CD4-positive, alpha-beta T cell (primary cell): ENCODE data around the gene GSTP1. TPM values are rescaled to one million over a fixed set of nuclear protein-coding genes. Genes with fewer than 3 reads are reported as not detected.
A peak's percentile ranks its signal among the peaks of the same experiment; 100 is the strongest.
"Not testable (repeated sequence)": the region's sequence is repeated elsewhere in the genome, so short reads cannot be mapped to it uniquely, and the experiment has no call there.

ENCODE experiments used
- ATAC-seq: fragments of 200-7000 bp; cut with Tn5 transposase; one replicate; pipeline ENCODE4 v1.10.0; 2022; ENCODE audit warnings: mild to moderate bottlenecking; ENCODE audit not compliant: poor library complexity
- CTCF ChIA-PET: fragments of 350-600 bp; sonication (Branson Sonifier 250); formaldehyde crosslinking; loops from one replicate; lab custom pipeline; 2021; ENCODE audit warnings: antibody characterized with exemption, inconsistent platforms; lab: Charles Lee
- POLR2A ChIA-PET: fragments of 350-600 bp; sonication (Branson Sonifier 250); formaldehyde crosslinking; loops from one replicate; lab custom pipeline; 2021; ENCODE audit warnings: antibody characterized with exemption, inconsistent platforms; lab: Charles Lee
- DNase-seq, 14 experiments: peaks; one replicate each; pipeline ENCODE4 v3.0.0-alpha.2; 2013 to 2020; ENCODE audit warnings: mixed read lengths in 2 of 14
- H3K27ac ChIP-seq, 2 donors: one replicate each; pipeline versions ENCODE4 v1.5.1 to v1.7.0; 2013; ENCODE audit warnings: low read length in 2 of 2, low read depth in 1 of 2, mild to moderate bottlenecking in 1 of 2
- H3K27me3 ChIP-seq, 2 experiments: 1 replicate in 1 of 2; 2 replicates in 1 of 2; pipeline versions ENCODE4 v1.6.1 to v1.7.0; 2013; ENCODE audit warnings: low read length in 2 of 2, control low read depth in 1 of 2, mild to moderate bottlenecking in 1 of 2, moderate library complexity in 1 of 2; ENCODE audit not compliant: insufficient read depth in 2 of 2, control insufficient read depth in 1 of 2
- H3K36me3 ChIP-seq: one replicate; pipeline ENCODE4 v1.6.1; 2013; ENCODE audit warnings: low read length, control low read depth; ENCODE audit not compliant: insufficient read depth
- H3K4me1 ChIP-seq: one replicate; pipeline ENCODE4 v1.6.1; 2013; ENCODE audit warnings: low read length, control low read depth; ENCODE audit not compliant: insufficient read depth
- H3K4me3 ChIP-seq: one replicate; pipeline ENCODE4 v1.5.1; 2013; ENCODE audit warnings: mild to moderate bottlenecking, low read length, moderate library complexity
- H3K9me3 ChIP-seq, 2 experiments: 1 replicate in 1 of 2; 2 replicates in 1 of 2; pipeline versions ENCODE4 v1.6.1 to v1.7.0; 2013; ENCODE audit warnings: low read length in 2 of 2, mild to moderate bottlenecking in 2 of 2, control low read depth in 1 of 2, moderate library complexity in 1 of 2; ENCODE audit not compliant: control insufficient read depth in 1 of 2, insufficient read depth in 1 of 2
- H3K27ac Mint-ChIP-seq: one replicate; pipeline ENCODE4 v1.8.0; 2020; ENCODE audit warnings: mixed read lengths
- H3K27me3 Mint-ChIP-seq: one replicate; pipeline ENCODE4 v1.8.0; 2021; ENCODE audit warnings: mixed read lengths
- H3K36me3 Mint-ChIP-seq: one replicate; pipeline ENCODE4 v1.8.0; 2021; ENCODE audit warnings: low read depth, mixed read lengths
- H3K4me1 Mint-ChIP-seq: one replicate; pipeline ENCODE4 v1.8.0; 2021; ENCODE audit warnings: low read depth, mixed read lengths
- H3K4me3 Mint-ChIP-seq: one replicate; pipeline ENCODE4 v1.8.0; 2020; ENCODE audit warnings: mild to moderate bottlenecking, mixed read lengths
- H3K9me3 Mint-ChIP-seq: one replicate; pipeline ENCODE4 v1.8.0; 2020; ENCODE audit warnings: mixed read lengths
- CTCF ChIP-seq: fragments of 200-600 bp; IDR thresholded peaks from one replicate; pipeline ENCODE4 v1.8.0; 2022; ENCODE audit warnings: antibody characterized with exemption, mild to moderate bottlenecking
- intact Hi-C, 2 experiments: fragments of 100-400 bp; cut with DNase I in 1 of 2; cut with micrococcal nuclease in 1 of 2; formaldehyde crosslinking; loops; one replicate each; pipeline versions ENCODE4 v1.15.1 to v1.9.0; 2023 to 2025; cut with DNase I, micrococcal nuclease
- total RNA-seq, 174 experiments: library from RNA in 2 of 174; stranded (reverse) in 2 of 174; gene quantifications; one replicate each; pipeline ENCODE4 v1.2.3 and lab custom pipeline; 2021 to 2026

GSTP1 gene
- total RNA-seq, 2 experiments from 2014 or later = 60.1 to 62.8 TPM

DNA sequence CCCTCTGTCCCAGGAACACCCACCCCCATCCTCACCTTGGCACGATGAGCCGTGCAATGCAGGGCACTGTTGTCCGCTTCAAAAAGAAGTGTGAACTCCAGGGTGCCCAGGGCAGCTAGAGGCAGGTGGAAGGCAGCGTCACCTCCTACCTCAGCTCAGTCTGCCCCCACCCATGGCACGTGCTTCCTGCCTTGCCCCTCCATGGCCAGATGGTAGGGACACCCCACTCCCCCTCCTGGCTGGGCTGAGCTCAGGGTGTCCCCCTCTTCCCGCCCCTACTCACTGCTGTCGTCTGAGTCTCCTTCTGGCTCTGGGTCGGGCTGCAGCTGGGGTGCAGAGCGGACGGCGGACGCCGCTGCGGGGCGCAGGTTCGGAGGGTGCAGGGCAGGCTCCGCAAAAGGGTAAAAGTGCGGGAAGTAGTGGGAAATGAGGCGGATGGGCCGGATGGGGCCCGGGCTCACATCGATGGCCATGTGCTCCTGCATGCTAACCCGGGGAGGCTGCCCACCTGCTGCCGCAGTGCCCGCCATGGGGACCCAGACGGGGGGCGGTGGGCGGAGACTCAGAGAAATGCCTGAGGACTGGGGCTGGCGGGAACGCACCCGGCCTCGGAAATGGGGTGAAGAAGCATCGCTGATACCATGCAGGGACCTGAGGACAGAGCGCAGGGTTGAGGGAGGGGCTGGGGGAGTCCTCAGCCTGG, 32.3 kb downstream of the GSTP1 start:
- Histone ChIP-seq H3K4me3 (peak overlapping the region; percentile 43), H3K27me3 (peaks cover 0 to 3% of the 10 kb centered on the region in 2 experiments), H3K36me3 (peaks cover 22% of the 10 kb centered on the region), H3K27ac (peak overlapping the region in 1 of 2 donors; percentile 44), H3K4me1 (peaks cover 37% of the 10 kb centered on the region), H3K9me3 (peaks cover 0 to 3% of the 10 kb centered on the region in 2 experiments)
- H3K36me3 Mint-ChIP-seq = peaks cover 19% of the 10 kb centered on the region
- H3K4me3 Mint-ChIP-seq = peak overlapping the region; percentile 30
- peak overlapping the region; percentile 96 for H3K27ac Mint-ChIP-seq
- no peaks in the 10 kb centered on the region for H3K9me3 Mint-ChIP-seq
- intact Hi-C loops = no loop called here
- ChIA-PET CTCF (interaction anchor here (1.0 to 4.2 kb wide), 2 partner anchors 13 to 14 kb away, joined by 3 to 38 read pairs; partner anchors contain the start of gene NUDT8), POLR2A (interaction anchor here (0.8 kb wide), 1 partner anchor 13 kb away, joined by 3 read pairs; the partner anchor contains the start of gene NUDT8)
- ATAC-seq = no peak
- H3K27me3 Mint-ChIP-seq = no peaks in the 10 kb centered on the region
- H3K4me1 Mint-ChIP-seq = peaks cover 28% of the 10 kb centered on the region
- DNase-seq = peak in 4 of 14 experiments; percentile 37 to 54 (median 45)
- TF ChIP-seq CTCF = no peak

- no peaks in the 10 kb centered on the region for H3K9me3 Mint-ChIP-seq
- DNase-seq (peak in 1 of 14 experiments; percentile 33), ATAC-seq (no peak)
- Histone ChIP-seq H3K4me3 (peak overlapping the region; percentile 43), H3K4me1 (peaks cover 37% of the 10 kb centered on the region), H3K36me3 (peaks cover 14% of the 10 kb centered on the region), H3K9me3 (peaks cover 0 to 3% of the 10 kb centered on the region in 2 experiments), H3K27me3 (peaks cover 0 to 3% of the 10 kb centered on the region in 2 experiments), H3K27ac (no peak overlapping the region)
- H3K27ac Mint-ChIP-seq = peak overlapping the region; percentile 96
- H3K27me3 Mint-ChIP-seq = no peaks in the 10 kb centered on the region
- H3K4me3 Mint-ChIP-seq = peak overlapping the region; percentile 45
- peaks cover 16% of the 10 kb centered on the region for H3K36me3 Mint-ChIP-seq
- no peak for TF ChIP-seq CTCF
- ChIA-PET CTCF (interaction anchor here (0.6 to 4.2 kb wide), 4 partner anchors 13 to 484 kb away, joined by 3 to 38 read pairs (median 4); partner anchors contain the start of gene NUDT8), POLR2A (interaction anchor here (0.8 kb wide), 1 partner anchor 13 kb away, joined by 3 read pairs; the partner anchor contains the start of gene NUDT8)
- peaks cover 28% of the 10 kb centered on the region for H3K4me1 Mint-ChIP-seq
- intact Hi-C loops = no loop called here
Measured at GRCh38 chr11:67616431-67617242, 33.0 kb downstream of the GSTP1 start.

- intact Hi-C loops = no loop called here
- ChIA-PET CTCF (interaction anchor here (0.6 to 1.3 kb wide), 2 partner anchors 12 to 483 kb away, joined by 3 to 5 read pairs; partner anchors contain the start of gene NUDT8), POLR2A (no interaction called here)
- no peaks in the 10 kb centered on the region for H3K9me3 ChIP-seq
- Mint-ChIP-seq H3K4me3 (peak overlapping the region; percentile 45), H3K36me3 (peaks cover 10% of the 10 kb centered on the region), H3K9me3 (no peaks in the 10 kb centered on the region), H3K27ac (peak overlapping the region; percentile 65), H3K4me1 (peaks cover 28% of the 10 kb centered on the region), H3K27me3 (no peaks in the 10 kb centered on the region)
- peaks cover 37% of the 10 kb centered on the region for H3K4me1 ChIP-seq
- H3K4me3 ChIP-seq = no peak overlapping the region
- no peak overlapping the region for H3K27ac ChIP-seq
- peaks cover 7% of the 10 kb centered on the region for H3K36me3 ChIP-seq
- no peaks in the 10 kb centered on the region for H3K27me3 ChIP-seq
- ATAC-seq (no peak), DNase-seq (no peak)
- no peak for TF ChIP-seq CTCF
Measured at GRCh38 chr11:67617243-67617953, 33.8 kb downstream of the GSTP1 start.

DNA sequence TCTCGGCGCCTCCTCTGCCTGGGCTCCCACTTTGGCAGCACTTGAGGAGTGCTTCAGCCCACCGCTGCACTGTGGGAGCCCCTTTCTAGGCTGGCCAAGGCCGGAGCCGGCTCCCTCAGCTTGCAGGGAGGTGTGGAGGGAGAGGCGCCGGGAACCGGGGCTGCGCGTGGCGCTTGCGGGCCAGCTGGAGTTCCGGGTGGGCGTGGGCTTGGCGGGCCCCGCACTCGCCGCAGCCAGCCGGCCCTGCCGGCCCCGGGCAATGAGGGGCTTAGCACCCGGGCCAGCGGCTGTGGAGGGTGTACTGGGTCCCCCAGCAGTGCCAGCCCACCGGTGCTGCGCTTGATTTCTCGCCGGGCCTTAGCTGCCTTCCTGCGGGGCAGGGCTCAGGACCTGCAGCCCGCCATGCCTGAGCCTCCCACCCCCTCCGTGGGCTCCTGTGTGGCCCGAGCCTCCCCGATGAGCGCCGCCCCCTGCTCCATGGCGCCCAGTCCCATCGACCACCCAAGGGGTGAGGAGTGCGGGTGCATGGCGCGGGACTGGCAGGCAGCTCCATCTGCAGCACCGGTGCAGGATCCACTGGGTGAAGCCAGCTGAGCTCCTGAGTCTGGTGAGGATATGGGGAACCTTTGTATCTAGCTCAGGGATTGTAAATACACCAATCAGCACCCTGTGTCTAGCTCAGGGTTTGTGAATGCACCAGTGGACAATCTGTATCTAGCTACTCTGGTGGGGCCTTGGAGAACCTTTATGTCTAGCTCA, 35.5 kb downstream of the GSTP1 start:
- H3K4me1 Mint-ChIP-seq = peaks cover 17% of the 10 kb centered on the region
- H3K27ac ChIP-seq, ATAC-seq, H3K36me3 Mint-ChIP-seq, H3K4me3 Mint-ChIP-seq, DNase-seq, H3K4me3 ChIP-seq, H3K27me3 ChIP-seq, H3K27ac Mint-ChIP-seq, H3K9me3 Mint-ChIP-seq, H3K27me3 Mint-ChIP-seq, H3K36me3 ChIP-seq, H3K9me3 ChIP-seq, POLR2A ChIA-PET, intact Hi-C loops: not testable (repeated sequence)
- H3K4me1 ChIP-seq = peaks cover 25% of the 10 kb centered on the region
- CTCF ChIA-PET = interaction anchor here (1.6 kb wide), 1 partner anchor 11 kb away, joined by 5 read pairs; the partner anchor contains the start of gene NUDT8
